IMR-90 (cell line): Measurements from ENCODE around the gene MEIS2.

Source experiments
- CEBPB ChIP-seq: IDR thresholded peaks from 2 replicates; pipeline ENCODE4 v1.6.1; 2012; ENCODE audit warnings: low read depth, low read length, improper control_type of control experiment
- CTCF ChIP-seq: conservative IDR thresholded peaks from 2 replicates; pipeline ENCODE4 v1.5.1; 2012; ENCODE audit warnings: mild to moderate bottlenecking, low read depth, low read length, improper control_type of control experiment
- MAZ ChIP-seq: IDR thresholded peaks from 2 replicates; pipeline ENCODE4 v1.6.1; 2012; ENCODE audit warnings: low read depth, mild to moderate bottlenecking, low read length, improper control_type of control experiment, moderate library complexity, borderline replicate concordance
- MXI1 ChIP-seq: IDR thresholded peaks from 2 replicates; pipeline ENCODE4 v1.6.1; 2012; ENCODE audit warnings: low read depth, mild to moderate bottlenecking, low read length, moderate library complexity, borderline replicate concordance
- POLR2A ChIP-seq: IDR thresholded peaks from 2 replicates; pipeline ENCODE4 v1.6.1; 2012; ENCODE audit warnings: mild to moderate bottlenecking, low read depth, low read length
- RAD21 ChIP-seq: IDR thresholded peaks from 2 replicates; pipeline ENCODE4 v1.6.1; 2012; ENCODE audit warnings: low read length, improper control_type of control experiment
- RFX5 ChIP-seq: IDR thresholded peaks from 2 replicates; pipeline ENCODE4 v1.8.0; 2012; ENCODE audit warnings: low read depth, mild to moderate bottlenecking, low read length, moderate library complexity
- SMC3 ChIP-seq: fragments of 150-350 bp; IDR thresholded peaks from 2 replicates; pipeline ENCODE4 v1.6.1; 2016; ENCODE audit warnings: low read depth, mild to moderate bottlenecking, antibody characterized with exemption, low read length, moderate library complexity
- TF ChIP-seq, protein P1 (sequence below): fragments of 150-350 bp; IDR thresholded peaks from 2 replicates; pipeline ENCODE4 v1.6.1; 2017; ENCODE audit warnings: mild to moderate bottlenecking, antibody characterized with exemption, low read length, low read depth

- TF ChIP-seq POLR2A (no peak), CTCF (no peak), MXI1 (no peak), RAD21 (no peak), CEBPB (no peak), SMC3 (no peak), MAZ (no peak), RFX5 (no peak)
- TF ChIP-seq, protein P1, sequence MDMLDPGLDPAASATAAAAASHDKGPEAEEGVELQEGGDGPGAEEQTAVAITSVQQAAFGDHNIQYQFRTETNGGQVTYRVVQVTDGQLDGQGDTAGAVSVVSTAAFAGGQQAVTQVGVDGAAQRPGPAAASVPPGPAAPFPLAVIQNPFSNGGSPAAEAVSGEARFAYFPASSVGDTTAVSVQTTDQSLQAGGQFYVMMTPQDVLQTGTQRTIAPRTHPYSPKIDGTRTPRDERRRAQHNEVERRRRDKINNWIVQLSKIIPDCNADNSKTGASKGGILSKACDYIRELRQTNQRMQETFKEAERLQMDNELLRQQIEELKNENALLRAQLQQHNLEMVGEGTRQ: no peak
These were observed 199.3 kb downstream of the MEIS2 start for GRCh38 chr15:36901012-36901411.
